Amniotic epithelial cell (primary cell): Measurements from ENCODE around the gene GPR160.
A peak's percentile ranks its signal among the peaks of the same experiment; 100 is the strongest.

Experiments
- DNase-seq: peaks from one replicate; pipeline ENCODE4 v3.0.0-alpha.2; 2010; ENCODE audit warnings: low read depth

The GPR160 gene

DNA sequence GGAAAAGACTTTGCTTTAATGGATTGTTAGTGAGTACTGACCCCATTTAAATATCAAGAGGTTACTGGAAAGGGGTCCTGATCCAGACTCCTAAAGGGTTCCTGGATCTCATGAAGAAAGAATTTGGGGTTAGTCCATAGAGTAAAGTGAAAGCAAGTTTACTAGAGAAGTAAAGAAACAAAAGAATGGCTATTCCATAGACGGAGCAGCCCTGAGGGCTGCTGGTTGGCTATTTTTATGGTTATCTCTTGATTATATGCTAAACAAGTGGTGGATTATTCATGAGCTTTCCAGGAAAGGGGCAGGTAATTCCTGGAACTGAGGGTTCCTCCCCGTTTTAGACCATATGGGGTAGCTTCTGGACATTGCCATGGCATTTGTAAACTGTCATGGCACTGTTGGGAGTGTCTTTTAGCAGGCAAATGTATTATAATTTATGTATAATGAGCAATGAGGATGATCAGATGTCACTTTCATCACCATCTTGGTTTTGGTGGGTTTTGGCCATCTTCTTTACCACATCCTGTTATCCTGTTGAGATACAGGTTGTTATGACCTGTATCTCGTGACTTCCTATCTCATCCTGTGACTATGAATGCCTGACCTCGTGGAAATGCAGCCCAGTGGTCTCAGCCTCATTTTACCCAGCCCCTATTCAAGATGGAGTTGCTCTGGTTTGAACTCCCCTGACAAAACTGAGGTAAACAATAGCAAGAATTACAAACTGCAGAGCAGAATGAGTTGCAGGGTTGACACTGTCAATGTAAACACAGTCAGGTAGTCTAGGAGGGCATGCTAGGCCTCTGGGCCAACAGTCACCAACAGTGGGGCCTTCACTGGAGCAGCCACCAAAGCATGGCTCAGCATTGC is 10.3 kb upstream of the GPR160 start:
- no peak for DNase-seq

GRCh38 chr3:170033489-170033888 is 4.3 kb upstream of the GPR160 start:
- DNase-seq, result no peak

GRCh38 chr3:170038434-170039110 is 777 bp downstream of the GPR160 start:
- DNase-seq, result peak; percentile 8

GRCh38 chr3:170040418-170040817 is 2.6 kb downstream of the GPR160 start:
- DNase-seq, result no peak

DNA sequence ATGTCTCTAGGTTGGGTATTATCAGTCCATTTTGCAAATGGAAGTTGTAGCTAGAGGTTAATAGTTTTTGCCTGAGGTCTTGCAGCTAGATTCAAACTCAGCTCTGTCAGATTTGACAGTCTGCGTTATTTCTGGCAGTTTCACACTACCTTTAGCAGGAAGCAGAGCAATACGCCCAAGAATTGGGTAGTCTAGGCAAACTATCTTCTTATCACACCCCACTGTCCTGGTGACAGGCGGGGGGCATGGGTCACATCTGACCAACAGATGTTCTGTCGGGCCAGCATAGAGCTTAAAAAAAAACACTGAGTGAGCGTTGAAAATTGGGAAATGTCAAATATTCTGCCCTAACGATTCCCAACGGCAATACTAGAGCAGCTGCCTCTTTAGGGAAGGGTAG is 5.7 kb downstream of the GPR160 start:
- DNase-seq, result no peak

DNA sequence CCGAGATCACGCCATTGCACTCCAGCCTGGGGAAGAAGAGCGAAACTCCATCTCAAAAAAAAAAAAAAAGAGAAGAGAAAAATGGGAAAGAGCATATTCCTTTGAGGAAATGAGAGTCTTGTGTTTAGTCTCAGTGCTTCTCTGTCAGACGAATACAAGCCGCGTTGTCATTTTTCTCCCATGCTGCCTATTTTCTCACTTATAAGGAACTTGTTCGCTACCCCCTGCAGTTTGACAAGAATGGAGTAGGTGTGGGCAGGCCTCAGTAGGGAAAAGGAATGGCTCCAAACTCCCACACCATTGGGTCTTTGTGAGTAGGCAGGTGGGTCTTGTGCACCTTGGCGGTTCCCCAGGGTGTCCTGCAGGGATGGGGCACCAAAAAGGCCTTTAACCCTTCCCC is 6.5 kb downstream of the GPR160 start:
- no peak for DNase-seq

- no peak for DNase-seq
Measured at GRCh38 chr3:170044795-170045244, 7.0 kb downstream of the GPR160 start.

DNA sequence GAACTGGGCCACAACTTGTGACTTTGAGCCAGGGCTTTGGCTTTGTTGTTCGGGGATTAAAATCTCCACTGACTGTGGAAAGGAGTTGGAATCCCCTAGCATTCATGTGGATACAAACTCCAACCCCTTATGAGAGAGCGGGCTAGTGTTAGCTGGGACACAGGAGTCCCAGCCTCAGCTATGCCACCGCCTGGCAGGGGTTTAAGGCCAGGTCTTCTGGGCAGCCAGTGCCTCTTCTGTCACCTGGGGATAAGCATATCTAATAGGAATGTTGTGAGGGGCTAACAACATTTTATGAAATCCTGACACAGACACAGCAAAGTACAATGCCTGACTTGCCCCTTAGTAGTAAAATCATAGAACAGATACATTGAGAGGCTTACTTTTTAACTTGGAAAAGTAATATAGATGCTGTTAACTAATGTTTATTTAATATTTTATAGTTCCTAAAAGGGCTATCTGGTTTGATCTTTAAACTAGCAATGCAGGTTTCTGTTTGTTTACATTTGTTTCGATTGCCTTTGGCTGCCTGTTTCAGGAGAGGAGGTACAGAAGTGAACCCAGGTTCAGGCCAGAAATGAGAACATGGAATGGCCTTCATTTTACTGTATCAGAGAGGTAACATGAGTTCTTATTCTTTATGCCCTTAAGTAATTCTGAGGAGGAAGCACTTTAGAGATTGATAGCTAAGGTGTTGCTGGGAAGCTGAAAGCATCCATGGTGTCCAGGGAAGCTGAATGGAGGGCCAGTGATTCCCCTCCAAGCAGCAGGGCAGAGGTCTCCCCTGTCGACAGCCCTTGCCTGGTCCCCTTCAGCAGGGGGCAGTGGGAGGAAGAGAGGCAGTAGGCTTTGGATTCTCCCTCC is 8.7 kb downstream of the GPR160 start:
- no peak for DNase-seq

DNA sequence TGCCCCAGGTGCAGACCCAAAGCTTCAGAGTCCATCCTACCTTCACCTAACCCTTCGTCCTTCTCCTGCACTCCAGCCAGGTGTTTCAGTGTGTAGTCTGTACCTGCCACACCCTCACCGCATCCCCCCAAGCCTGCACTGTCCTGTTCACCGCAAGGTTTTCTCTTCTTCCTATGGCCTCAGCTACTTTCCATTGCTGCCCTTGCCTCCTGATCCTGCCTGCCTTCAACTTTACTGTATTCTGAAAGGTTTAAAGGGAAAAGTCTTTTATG is 9.3 kb downstream of the GPR160 start:
- DNase-seq, result no peak

- DNase-seq, result no peak
Measured at GRCh38 chr3:170049146-170050000, 11.6 kb downstream of the GPR160 start.

GRCh38 chr3:170050753-170051152 is 13.0 kb downstream of the GPR160 start:
- DNase-seq, result no peak

DNA sequence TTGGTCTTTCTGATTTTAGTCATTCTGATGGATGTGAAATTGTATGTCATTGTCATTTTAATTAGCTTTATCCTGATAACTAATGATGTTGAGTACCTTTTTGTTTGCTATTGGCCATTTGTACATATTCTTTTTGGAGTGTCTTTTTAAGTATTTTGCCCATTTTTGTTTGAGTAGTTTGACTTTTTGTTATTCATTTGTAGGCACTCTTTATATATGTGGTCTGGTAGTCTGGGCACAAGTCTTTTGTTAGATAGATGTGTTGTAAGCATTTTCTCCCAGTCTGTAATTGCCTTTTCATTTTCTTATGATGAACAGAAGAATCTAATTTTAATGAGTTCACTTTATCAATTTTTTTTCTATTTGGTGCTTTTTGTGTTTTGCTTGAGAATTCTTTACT is 14.6 kb downstream of the GPR160 start:
- no peak for DNase-seq

- peak; percentile 9 for DNase-seq
Measured at GRCh38 chr3:170054204-170054603, 16.4 kb downstream of the GPR160 start.

GRCh38 chr3:170055209-170055608 is 17.4 kb downstream of the GPR160 start:
- DNase-seq, result peak; percentile 71

DNA sequence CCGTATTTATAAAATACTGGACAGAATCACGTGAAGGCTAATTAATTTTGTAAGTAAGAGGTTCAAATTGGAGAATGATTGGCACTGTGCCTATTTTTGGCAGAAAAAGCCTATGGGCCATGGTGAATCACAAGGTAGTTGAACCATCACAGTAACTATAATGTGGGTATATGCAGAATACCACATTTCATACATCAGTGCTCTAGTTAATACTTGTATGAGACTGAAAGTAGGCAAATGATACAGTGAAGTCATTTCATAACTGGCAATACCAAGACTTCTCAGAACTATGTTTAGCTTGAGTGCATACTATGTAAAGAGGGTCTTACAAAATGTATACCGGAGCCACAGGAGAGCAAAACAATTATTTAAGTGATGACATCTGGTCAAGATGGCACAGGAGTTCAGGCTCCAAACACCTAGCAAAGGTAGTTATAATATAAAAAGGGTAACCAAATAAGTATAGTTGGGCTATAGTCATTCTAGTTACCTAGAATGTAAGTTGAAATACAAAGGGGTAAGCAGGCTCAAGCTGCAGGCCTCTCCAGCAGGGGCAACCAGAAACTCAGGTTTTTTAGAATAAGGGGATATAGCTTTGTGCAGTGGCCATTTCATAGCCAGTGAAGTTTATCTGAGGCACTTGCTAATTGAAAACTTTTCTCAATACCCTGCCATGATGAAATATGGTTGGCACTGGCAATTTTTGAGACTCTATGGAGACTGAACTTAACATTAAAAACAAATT is 19.1 kb downstream of the GPR160 start:
- DNase-seq, result no peak

DNA sequence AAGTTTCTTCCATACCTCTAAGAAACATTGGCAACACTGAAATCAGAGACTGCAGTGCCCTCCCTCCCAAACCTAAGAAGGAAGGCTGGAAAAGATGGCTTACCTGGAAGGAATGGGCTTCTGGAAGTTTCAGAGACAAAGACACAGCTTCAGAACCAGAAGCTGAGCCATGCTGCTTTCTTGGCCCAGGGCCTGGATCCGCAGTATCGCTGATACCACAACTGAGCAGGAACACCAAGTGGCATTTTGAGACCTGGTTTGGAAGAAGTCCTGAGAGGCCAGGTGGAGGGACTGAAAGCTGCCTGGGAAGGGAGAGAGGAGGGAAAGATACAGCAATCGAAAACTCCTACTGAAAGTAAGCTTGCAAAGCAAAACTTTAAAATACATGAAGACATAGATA is 19.8 kb downstream of the GPR160 start:
- DNase-seq, result no peak

DNA sequence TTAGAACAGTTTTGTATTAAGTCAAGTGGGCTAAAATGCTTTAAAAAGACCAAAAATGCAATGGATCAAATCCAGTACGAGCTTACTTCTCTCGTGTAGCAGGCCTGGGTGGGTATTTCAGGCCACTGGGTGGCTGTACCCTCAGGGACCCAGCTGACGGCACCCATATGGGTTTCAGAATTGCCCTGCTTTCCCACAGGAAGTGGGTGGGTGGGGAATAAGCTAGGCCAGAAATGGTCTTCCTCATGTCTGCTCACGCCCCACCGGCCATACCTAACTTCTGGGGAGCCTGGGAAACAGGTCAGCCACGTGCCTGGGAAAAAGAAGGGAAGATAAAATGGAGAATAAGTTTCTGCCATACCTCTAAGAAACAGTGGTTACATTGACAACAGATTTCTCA is 20.3 kb downstream of the GPR160 start:
- DNase-seq, result no peak

- no peak for DNase-seq
Measured at GRCh38 chr3:170059447-170059846, 21.7 kb downstream of the GPR160 start.

- no peak for DNase-seq
Measured at GRCh38 chr3:170062068-170062467, 24.3 kb downstream of the GPR160 start.

- DNase-seq, result no peak
Measured at GRCh38 chr3:170062769-170063168, 25.0 kb downstream of the GPR160 start.

- DNase-seq, result no peak
Measured at GRCh38 chr3:170063691-170064090, 25.9 kb downstream of the GPR160 start.
